IMR-90 (cell line): ENCODE measurements around the gene TAS2R4. TPM values are rescaled to one million over a fixed set of nuclear protein-coding genes. Genes with fewer than 3 reads are reported as not detected.

Experiments used
- ATAC-seq: fragments of 200-7000 bp; cut with Tn5 transposase; 2 replicates; pipeline ENCODE4 v1.9.1; 2020; ENCODE audit warnings: low read depth, mild to moderate bottlenecking, moderate library complexity
- BruUV-seq: library from RNA; stranded (reverse); fragments of 400-500 nt; replicated peaks from 2 replicates; lab custom pipeline; 2021; lab: Mats Ljungman, UMichigan
- CTCF ChIA-PET: fragments of 300-600 bp; formaldehyde crosslinking; extraction: SDS; loops from one replicate; lab custom pipeline; 2021; ENCODE audit warnings: antibody characterized with exemption; lab: Yijun Ruan, JAX
- POLR2A ChIA-PET: fragments of 300-600 bp; sonication (Branson Sonifier 250); formaldehyde crosslinking; loops from one replicate; lab custom pipeline; 2022; ENCODE audit warnings: antibody characterized with exemption; ENCODE audit not compliant: unreplicated experiment; lab: Charles Lee
- DNase-seq: peaks from one replicate; pipeline ENCODE4 v3.0.0; 2013
- H2AFZ ChIP-seq: replicated peaks from 2 replicates; pipeline ENCODE3; 2013; ENCODE audit warnings: low read length, mild to moderate bottlenecking; ENCODE audit not compliant: poor library complexity
- H2AK5ac ChIP-seq: 2 replicates; pipeline ENCODE4 v1.6.1; 2013; ENCODE audit warnings: low read depth, low read length, inconsistent platforms
- H2AK9ac ChIP-seq: replicated peaks from 2 replicates; pipeline ENCODE3; 2013; ENCODE audit warnings: mild to moderate bottlenecking, low read depth, low read length, moderate library complexity; ENCODE audit not compliant: poor library complexity
- H2BK120ac ChIP-seq: 2 replicates; pipeline ENCODE4 v1.6.1; 2013; ENCODE audit warnings: low read depth, low read length, inconsistent platforms
- H2BK15ac ChIP-seq: 3 replicates; pipeline ENCODE4 v1.6.1; 2013; ENCODE audit warnings: low read depth, low read length, inconsistent platforms
- H2BK20ac ChIP-seq: 2 replicates; pipeline ENCODE4 v1.6.1; 2013; ENCODE audit warnings: low read depth, mild to moderate bottlenecking, inconsistent platforms, low read length, moderate library complexity
- H2BK5ac ChIP-seq: 2 replicates; pipeline ENCODE4 v1.6.1; 2013; ENCODE audit warnings: mild to moderate bottlenecking, low read depth, low read length, inconsistent platforms; ENCODE audit not compliant: poor library complexity, severe bottlenecking
- H3K14ac ChIP-seq: replicated peaks from 2 replicates; pipeline ENCODE4 v1.6.1; 2013; ENCODE audit warnings: low read depth, low read length, inconsistent platforms
- H3K18ac ChIP-seq: 2 replicates; pipeline ENCODE4 v1.6.1; 2013; ENCODE audit warnings: low read depth, low read length, control low read depth
- H3K23ac ChIP-seq: 2 replicates; pipeline ENCODE4 v1.6.1; 2013; ENCODE audit warnings: low read depth, low read length, inconsistent platforms
- H3K27ac ChIP-seq: 2 replicates; pipeline ENCODE4 v1.5.1; 2013; ENCODE audit warnings: mild to moderate bottlenecking, control low read depth, low read length; ENCODE audit not compliant: insufficient read depth
- H3K27me3 ChIP-seq: 2 replicates; pipeline ENCODE4 v1.6.1; 2013; ENCODE audit warnings: low read length; ENCODE audit not compliant: control insufficient read depth, insufficient read depth
- H3K36me3 ChIP-seq: 2 replicates; pipeline ENCODE4 v1.6.1; 2013; ENCODE audit warnings: low read length, mixed read lengths; ENCODE audit not compliant: control insufficient read depth, insufficient read depth
- H3K4ac ChIP-seq: 2 replicates; pipeline ENCODE4 v1.6.1; 2013; ENCODE audit warnings: low read depth, low read length, inconsistent platforms
- H3K4me1 ChIP-seq: 2 replicates; pipeline ENCODE4 v1.6.1; 2013; ENCODE audit warnings: low read length, mixed read lengths; ENCODE audit not compliant: control insufficient read depth, insufficient read depth
- H3K4me2 ChIP-seq: 2 replicates; pipeline ENCODE4 v1.6.1; 2013; ENCODE audit warnings: low read depth, mild to moderate bottlenecking, control low read depth, low read length, moderate library complexity
- H3K4me3 ChIP-seq: 2 replicates; pipeline ENCODE4 v1.5.1; 2013; ENCODE audit warnings: low read depth, mild to moderate bottlenecking, control low read depth, low read length, moderate library complexity; ENCODE audit not compliant: insufficient read depth
- H3K56ac ChIP-seq: 2 replicates; pipeline ENCODE4 v1.6.1; 2013; ENCODE audit warnings: low read length, inconsistent platforms; ENCODE audit not compliant: insufficient read depth; ENCODE audit errors: extremely low read depth
- H3K79me1 ChIP-seq, 2 experiments: 2 replicates each; pipeline ENCODE4 v1.6.1; 2013; ENCODE audit warnings: low read length in 2 of 2, inconsistent platforms in 1 of 2, low read depth in 1 of 2
- H3K9ac ChIP-seq: 2 replicates; pipeline ENCODE4 v1.6.1; 2013; ENCODE audit warnings: low read depth, low read length, control low read depth
- H3K9me1 ChIP-seq: 2 replicates; pipeline ENCODE4 v1.6.1; 2013; ENCODE audit warnings: low read length, inconsistent platforms; ENCODE audit not compliant: insufficient read depth
- H3K9me3 ChIP-seq: 2 replicates; pipeline ENCODE4 v1.6.1; 2013; ENCODE audit warnings: low read length; ENCODE audit not compliant: control insufficient read depth, insufficient read depth
- H4K20me1 ChIP-seq: 2 replicates; pipeline ENCODE4 v1.6.1; 2013; ENCODE audit warnings: low read length, inconsistent platforms; ENCODE audit not compliant: insufficient read depth
- H4K5ac ChIP-seq: 2 replicates; pipeline ENCODE4 v1.6.1; 2013; ENCODE audit warnings: mild to moderate bottlenecking, low read depth, low read length, control low read depth
- H4K8ac ChIP-seq, 2 experiments: 2 replicates each; pipeline ENCODE4 v1.6.1; 2013; ENCODE audit warnings: low read depth in 2 of 2, low read length in 2 of 2, control low read depth in 1 of 2, inconsistent platforms in 1 of 2
- H4K91ac ChIP-seq: 2 replicates; pipeline ENCODE4 v1.6.1; 2013; ENCODE audit warnings: low read depth, low read length, inconsistent platforms; ENCODE audit not compliant: insufficient read depth
- BHLHE40 ChIP-seq: fragments of 150-350 bp; IDR thresholded peaks from 2 replicates; pipeline ENCODE4 v1.6.1; 2016; ENCODE audit warnings: mild to moderate bottlenecking, low read depth, low read length
- CEBPB ChIP-seq: IDR thresholded peaks from 2 replicates; pipeline ENCODE4 v1.6.1; 2012; ENCODE audit warnings: low read depth, low read length, improper control_type of control experiment
- CHD1 ChIP-seq: IDR thresholded peaks from 2 replicates; pipeline ENCODE4 v1.6.1; 2012; ENCODE audit warnings: low read depth, low read length, improper control_type of control experiment
- CTCF ChIP-seq: conservative IDR thresholded peaks from 2 replicates; pipeline ENCODE4 v1.5.1; 2012; ENCODE audit warnings: mild to moderate bottlenecking, low read depth, low read length, improper control_type of control experiment
- ELK1 ChIP-seq: fragments of 150-350 bp; IDR thresholded peaks from 2 replicates; pipeline ENCODE4 v1.6.1; 2016; ENCODE audit warnings: low read depth, mild to moderate bottlenecking, low read length, moderate library complexity, borderline replicate concordance
- FOS ChIP-seq: fragments of 150-350 bp; IDR thresholded peaks from 2 replicates; pipeline ENCODE4 v1.6.1; 2016; ENCODE audit warnings: low read depth, low read length
- MAFK ChIP-seq: IDR thresholded peaks from 2 replicates; pipeline ENCODE4 v1.6.1; 2012; ENCODE audit warnings: low read depth, low read length, improper control_type of control experiment
- MAZ ChIP-seq: IDR thresholded peaks from 2 replicates; pipeline ENCODE4 v1.6.1; 2012; ENCODE audit warnings: low read depth, mild to moderate bottlenecking, low read length, improper control_type of control experiment, moderate library complexity, borderline replicate concordance
- MXI1 ChIP-seq: IDR thresholded peaks from 2 replicates; pipeline ENCODE4 v1.6.1; 2012; ENCODE audit warnings: low read depth, mild to moderate bottlenecking, low read length, moderate library complexity, borderline replicate concordance
- NFE2L2 ChIP-seq: fragments of 150-350 bp; IDR thresholded peaks from 2 replicates; pipeline ENCODE4 v1.6.1; 2016; ENCODE audit warnings: low read depth, mild to moderate bottlenecking, low read length
- POLR2A ChIP-seq: IDR thresholded peaks from 2 replicates; pipeline ENCODE4 v1.6.1; 2012; ENCODE audit warnings: mild to moderate bottlenecking, low read depth, low read length
- RAD21 ChIP-seq: IDR thresholded peaks from 2 replicates; pipeline ENCODE4 v1.6.1; 2012; ENCODE audit warnings: low read length, improper control_type of control experiment
- RCOR1 ChIP-seq: IDR thresholded peaks from 2 replicates; pipeline ENCODE4 v1.6.1; 2012; ENCODE audit warnings: mild to moderate bottlenecking, low read length, improper control_type of control experiment; ENCODE audit not compliant: insufficient replicate concordance
- RFX5 ChIP-seq: IDR thresholded peaks from 2 replicates; pipeline ENCODE4 v1.8.0; 2012; ENCODE audit warnings: low read depth, mild to moderate bottlenecking, low read length, moderate library complexity
- SMC3 ChIP-seq: fragments of 150-350 bp; IDR thresholded peaks from 2 replicates; pipeline ENCODE4 v1.6.1; 2016; ENCODE audit warnings: low read depth, mild to moderate bottlenecking, antibody characterized with exemption, low read length, moderate library complexity
- USF2 ChIP-seq: fragments of 150-350 bp; IDR thresholded peaks from 2 replicates; pipeline ENCODE4 v1.6.1; 2017; ENCODE audit warnings: mild to moderate bottlenecking, antibody characterized with exemption, low read length, low read depth
- WGBS, 2 experiments: methylation state at CpG; one replicate each; pipeline versions ENCODE4 v1.1.5 to v1.1.7; 2013; ENCODE audit warnings: missing lambda C conversion rate in 2 of 2; ENCODE audit not compliant: insufficient read length in 1 of 2; ENCODE audit errors: extremely low coverage in 2 of 2; 5-methylcytosine and 5-hydroxymethylcytosine counted together
- dilution Hi-C: fragments of 300-500 bp; cut with HindIII; formaldehyde crosslinking; loops from one replicate; pipeline ENCODE4 v1.14.3; 2018; ENCODE audit warnings: low sequenced_read_pairs; ENCODE audit not compliant: unreplicated experiment
- in situ Hi-C: fragments of 300-500 bp; cut with MboI; formaldehyde crosslinking; loops from 3 replicates; pipeline ENCODE4 v1.14.3; 2019; ENCODE audit warnings: low sequenced_read_pairs, inconsistent platforms, mixed read lengths
- intact Hi-C: fragments of 100-400 bp; cut with micrococcal nuclease; formaldehyde crosslinking; loops from 2 replicates; pipeline ENCODE4 v1.10.0; 2022
- polyA plus RNA-seq, 3 experiments: library from polyadenylated mRNA; depleted of rRNA; stranded (reverse); fragments of >200 nt; gene quantifications; 2 replicates each; pipeline ENCODE4 v1.2.3, GENCODE V29; 2012; ENCODE audit warnings: low replicate concordance in 1 of 3
- total RNA-seq: library from RNA; depleted of rRNA; stranded (reverse); fragments of >200 nt; gene quantifications from 2 replicates; pipeline ENCODE4 v1.2.3, GENCODE V29; 2012

TAS2R4 gene
- total and polyA plus RNA-seq, 2 of the 4 experiments (the other 2 are of a cell fraction), result 0.14 to 0.18 TPM

- ATAC-seq (no peak), DNase-seq (no peak)
- POLR2A ChIA-PET, result interaction anchor here (0.6 kb wide), 1 partner anchor 12 kb away, joined by 4 read pairs; no protein-coding TSS in a partner anchor
- BruUV-seq, result no TSS peak
- Histone ChIP-seq H4K8ac (no peak overlapping the region), H2AFZ (no peak overlapping the region), H4K91ac (no peak overlapping the region), H3K9me1 (no peaks in the 10 kb centered on the region), H3K4me2 (no peak overlapping the region), H3K18ac (no peak overlapping the region), H3K36me3 (peaks cover 51% of the 10 kb centered on the region), H2BK20ac (no peak overlapping the region), H3K9ac (no peak overlapping the region), H3K9me3 (peaks cover 15% of the 10 kb centered on the region), H4K20me1 (no peaks in the 10 kb centered on the region), H3K4me1 (no peaks in the 10 kb centered on the region), H2AK5ac (no peak overlapping the region), H3K23ac (no peak overlapping the region), H2BK15ac (no peak overlapping the region), H3K56ac (no peak overlapping the region), H2BK5ac (no peak overlapping the region), H4K5ac (no peak overlapping the region), H2BK120ac (no peak overlapping the region), H2AK9ac (no peak overlapping the region), H3K4me3 (no peak overlapping the region), H3K27ac (no peak overlapping the region), H3K27me3 (no peaks in the 10 kb centered on the region), H3K4ac (no peak overlapping the region), H3K14ac (no peak overlapping the region), H3K79me1 (no peaks in the 10 kb centered on the region)
- in situ Hi-C loops (no loop called here), intact Hi-C loops (no loop called here), dilution Hi-C loops (no loop called here)
- CTCF ChIA-PET, result no interaction called here
- WGBS, 2 experiments, result no CpG with 5 or more reads among the region's 2 CpGs
- no peak for TF ChIP-seq MAZ
- TF ChIP-seq SMC3, result no peak
- TF ChIP-seq MAFK, result no peak
- no peak for TF ChIP-seq CTCF
- TF ChIP-seq NFE2L2, result no peak
- TF ChIP-seq FOS, result no peak
- TF ChIP-seq ELK1, result no peak
- no peak for TF ChIP-seq MXI1
- TF ChIP-seq RFX5, result no peak
- TF ChIP-seq CEBPB, result no peak
- TF ChIP-seq RCOR1, result no peak
- no peak for TF ChIP-seq CHD1
- TF ChIP-seq BHLHE40, result no peak
- no peak for TF ChIP-seq POLR2A
- no peak for TF ChIP-seq RAD21
- TF ChIP-seq USF2, result no peak
Observed at GRCh38 chr7:141748396-141748795, 28.1 kb upstream of the TAS2R4 start.
